Ovary (tissue), 9 donors: ENCODE data around the gene MKRN2. TPM values are rescaled to one million over a fixed set of nuclear protein-coding genes. Genes with fewer than 3 reads are reported as not detected.

ENCODE experiments used
- DNase-seq, 5 donors: peaks; one replicate each; pipeline ENCODE4 v3.0.0-alpha.2; 2019 to 2020
- H3K27ac ChIP-seq, 2 donors: fragments of 200-600 bp; one replicate each; pipeline versions ENCODE4 v1.5.1 to v1.8.0; 2019 to 2022
- H3K27me3 ChIP-seq: fragments of 200-600 bp; one replicate; pipeline ENCODE4 v1.8.0; 2022
- H3K36me3 ChIP-seq: fragments of 200-600 bp; sonication (generic); one replicate; pipeline ENCODE4 v1.5.1; 2019
- H3K4me1 ChIP-seq: one replicate; pipeline ENCODE4 v1.8.1; 2013; ENCODE audit warnings: mild to moderate bottlenecking, moderate library complexity; ENCODE audit not compliant: insufficient read depth
- H3K4me3 ChIP-seq: fragments of 200-600 bp; sonication (generic); one replicate; pipeline ENCODE4 v1.5.1; 2017
- H3K9me3 ChIP-seq, 2 donors: fragments of 200-600 bp in 1 of 2; sonication (generic) in 1 of 2; one replicate each; pipeline versions ENCODE4 v1.5.1 to v1.8.1; 2013 to 2019; ENCODE audit warnings: mild to moderate bottlenecking in 1 of 2, moderate library complexity in 1 of 2
- EP300 ChIP-seq: sonication (generic); formaldehyde crosslinking; IDR thresholded peaks from one replicate; pipeline ENCODE4 v1.6.1; 2017; ENCODE audit warnings: antibody characterized with exemption
- POLR2A ChIP-seq: fragments of 450-650 bp; IDR thresholded peaks from one replicate; pipeline ENCODE4 v1.6.1; 2017; ENCODE audit warnings: antibody characterized with exemption, mild to moderate bottlenecking, moderate library complexity
- WGBS, 3 donors: extraction: QIAGEN DNeasy Blood & Tissue Kit in 1 of 3; methylation state at CpG; one replicate each; pipeline versions ENCODE4 v1.1.5 to v1.1.7; 2013 to 2017; 5-methylcytosine and 5-hydroxymethylcytosine counted together
- intact Hi-C, 4 donors: fragments of 100-400 bp; cut with DNase I; formaldehyde crosslinking; loops; one replicate each; pipeline versions ENCODE4 v1.11.0 to v1.15.1; 2022 to 2023
- polyA plus RNA-seq, 2 donors: library from polyadenylated mRNA; stranded (reverse); fragments of 200-250 nt in 1 of 2; fragments of 350-450 nt in 1 of 2; fragmentation: Illumina TruSeq in 1 of 2; extraction: RNeasy Lipid Tissue Mini Kit (QIAGEN cat#74804) in 1 of 2; gene quantifications; one replicate each; pipeline ENCODE4 v1.2.3, GENCODE V29; 2013 to 2014
- total RNA-seq, 7 donors: library from RNA; depleted of rRNA in 2 of 7; stranded (reverse); fragments of >200 nt in 2 of 7; fragmentation: NEBNext Ultra II Directional in 3 of 7; extraction: Animal tissue kit (Norgen Biotek cat#: 25700) in 3 of 7; gene quantifications; one replicate each; pipeline versions ENCODE4 v1.1.0 to v1.2.4, GENCODE V29; 2016 to 2023
- TF ChIP-seq, protein P1 (sequence below), 3 donors: fragments of 450-650 bp in 2 of 3; fragments of 200-600 bp in 1 of 3; IDR thresholded peaks; one replicate each; pipeline versions ENCODE4 v1.5.1 to v1.8.0; 2016 to 2022; ENCODE audit warnings: antibody characterized with exemption in 3 of 3, mild to moderate bottlenecking in 1 of 3
- donor health status: DM: no; HTN: no; CAD: no; lungs with moderate emphysema.
- donor health status: DM: no; HTN: no; CAD: no.
- donor health status: Bipolar disorder and iron deficiency.
- donor health status: DM: yes; HTN: yes; CAD: no.
- donor health status: DM: no; HTN: no; CAD: no.
- donor health status: DM: yes; HTN: yes; CAD: no.

Gene MKRN2
- total and polyA plus RNA-seq, 9 donors = 23.8 to 42.3 (median 28.8) TPM

DNA sequence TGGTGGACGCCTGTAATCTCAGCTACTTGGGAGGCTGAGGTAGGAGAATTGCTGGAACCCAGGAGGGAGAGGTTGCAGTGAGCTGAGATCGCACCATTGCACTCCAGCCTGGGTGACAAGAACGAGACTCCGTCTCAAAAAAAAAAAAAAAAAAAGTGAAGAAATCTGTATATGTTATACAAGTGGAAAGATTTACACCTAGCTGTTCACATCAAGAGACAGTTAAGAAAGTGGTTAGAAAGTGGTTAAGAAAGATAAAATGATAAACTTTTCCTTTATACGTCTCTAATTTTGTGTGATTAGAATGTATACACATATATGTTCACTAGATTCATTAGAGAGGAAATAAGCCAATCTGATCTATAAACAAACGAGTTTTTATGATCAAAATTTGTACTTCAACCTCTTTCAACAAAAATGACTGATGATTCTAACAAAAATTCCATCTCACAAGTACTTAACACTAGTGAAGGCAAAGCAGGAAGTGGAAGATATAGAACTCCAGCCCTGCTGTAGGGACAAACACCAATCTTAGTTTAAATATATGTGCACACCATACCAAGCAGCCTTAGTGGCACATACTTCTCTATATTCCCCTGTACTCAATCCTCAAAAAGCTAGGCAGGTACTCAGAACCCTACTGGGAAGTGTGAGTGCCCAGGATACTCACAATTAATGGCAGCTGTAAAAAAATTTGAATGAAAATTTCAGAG is 55.8 kb downstream of the MKRN2 start:
- TF ChIP-seq, protein P1, sequence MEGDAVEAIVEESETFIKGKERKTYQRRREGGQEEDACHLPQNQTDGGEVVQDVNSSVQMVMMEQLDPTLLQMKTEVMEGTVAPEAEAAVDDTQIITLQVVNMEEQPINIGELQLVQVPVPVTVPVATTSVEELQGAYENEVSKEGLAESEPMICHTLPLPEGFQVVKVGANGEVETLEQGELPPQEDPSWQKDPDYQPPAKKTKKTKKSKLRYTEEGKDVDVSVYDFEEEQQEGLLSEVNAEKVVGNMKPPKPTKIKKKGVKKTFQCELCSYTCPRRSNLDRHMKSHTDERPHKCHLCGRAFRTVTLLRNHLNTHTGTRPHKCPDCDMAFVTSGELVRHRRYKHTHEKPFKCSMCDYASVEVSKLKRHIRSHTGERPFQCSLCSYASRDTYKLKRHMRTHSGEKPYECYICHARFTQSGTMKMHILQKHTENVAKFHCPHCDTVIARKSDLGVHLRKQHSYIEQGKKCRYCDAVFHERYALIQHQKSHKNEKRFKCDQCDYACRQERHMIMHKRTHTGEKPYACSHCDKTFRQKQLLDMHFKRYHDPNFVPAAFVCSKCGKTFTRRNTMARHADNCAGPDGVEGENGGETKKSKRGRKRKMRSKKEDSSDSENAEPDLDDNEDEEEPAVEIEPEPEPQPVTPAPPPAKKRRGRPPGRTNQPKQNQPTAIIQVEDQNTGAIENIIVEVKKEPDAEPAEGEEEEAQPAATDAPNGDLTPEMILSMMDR (IDR thresholded peaks at IDR 0.05) = no peak
- TF ChIP-seq EP300 = no peak
- no peak for TF ChIP-seq POLR2A
- intact Hi-C loops = no loop called here
- no peaks in the 10 kb centered on the region for H3K36me3 ChIP-seq
- 89 to 94% (median 93%) methylated on average over 6 of the region's 6 CpGs for WGBS, 3 donors
- no peaks in the 10 kb centered on the region for H3K9me3 ChIP-seq
- no peaks in the 10 kb centered on the region for H3K27me3 ChIP-seq
- DNase-seq = no peak
- no peaks in the 10 kb centered on the region for H3K4me1 ChIP-seq
- H3K27ac ChIP-seq = no peak overlapping the region
- H3K4me3 ChIP-seq = no peak overlapping the region

DNA sequence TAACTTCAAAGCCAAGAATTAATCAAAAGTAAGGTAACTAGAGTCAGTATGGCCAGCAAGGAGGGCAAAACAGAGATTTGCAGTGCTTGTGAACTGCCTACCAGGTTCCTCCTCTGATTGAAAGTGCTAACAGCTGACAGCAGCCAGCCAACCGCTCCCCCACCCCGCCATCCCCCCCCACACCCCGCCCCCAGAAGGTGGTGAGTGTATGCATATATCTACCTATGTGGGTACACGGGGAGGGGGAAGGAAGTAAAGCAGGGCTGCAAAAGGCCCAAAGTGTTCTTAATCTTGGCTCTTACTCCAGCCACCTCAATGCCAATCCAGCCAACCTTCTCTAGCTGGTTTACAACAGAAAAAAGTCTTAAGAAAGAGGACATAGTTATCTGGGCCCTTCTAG is 56.4 kb downstream of the MKRN2 start:
- Histone ChIP-seq H3K9me3 (no peaks in the 10 kb centered on the region), H3K36me3 (no peaks in the 10 kb centered on the region), H3K4me3 (no peak overlapping the region), H3K4me1 (no peaks in the 10 kb centered on the region), H3K27ac (no peak overlapping the region), H3K27me3 (no peaks in the 10 kb centered on the region)
- TF ChIP-seq, protein P1 (IDR thresholded peaks at IDR 0.05) = no peak
- TF ChIP-seq EP300 (no peak), POLR2A (no peak)
- DNase-seq = no peak
- intact Hi-C loops = no loop called here
- WGBS, 3 donors = 47 to 62% (median 51%) methylated on average over 4 of the region's 4 CpGs

DNA sequence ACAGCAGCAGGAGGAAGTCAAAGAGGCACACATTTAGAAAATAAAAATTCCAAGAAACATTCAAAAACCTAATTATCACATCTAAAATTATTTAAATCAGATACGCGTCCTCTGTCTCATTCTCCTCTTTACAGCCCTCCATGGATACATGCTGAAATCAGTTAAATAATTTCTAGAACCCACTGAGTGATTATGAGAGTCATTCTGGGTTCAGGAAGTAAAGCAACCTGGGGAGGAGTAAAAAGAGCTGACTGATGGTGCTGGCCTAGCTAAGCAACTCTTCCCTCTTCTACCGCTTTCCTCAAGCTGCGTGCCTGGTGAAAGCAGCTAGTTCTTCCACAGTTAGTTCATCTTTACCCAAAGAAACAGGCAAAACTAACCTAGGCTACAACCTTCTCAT is 58.4 kb downstream of the MKRN2 start:
- Histone ChIP-seq H3K4me1 (no peaks in the 10 kb centered on the region), H3K4me3 (no peak overlapping the region), H3K36me3 (no peaks in the 10 kb centered on the region), H3K9me3 (no peaks in the 10 kb centered on the region), H3K27me3 (no peaks in the 10 kb centered on the region), H3K27ac (no peak overlapping the region)
- TF ChIP-seq POLR2A (no peak), EP300 (no peak)
- TF ChIP-seq, protein P1 (IDR thresholded peaks at IDR 0.05) = no peak
- 96 to 98% (median 97%) methylated on average over 4 of the region's 4 CpGs for WGBS, 3 donors
- DNase-seq = no peak
- intact Hi-C loops = no loop called here

DNA sequence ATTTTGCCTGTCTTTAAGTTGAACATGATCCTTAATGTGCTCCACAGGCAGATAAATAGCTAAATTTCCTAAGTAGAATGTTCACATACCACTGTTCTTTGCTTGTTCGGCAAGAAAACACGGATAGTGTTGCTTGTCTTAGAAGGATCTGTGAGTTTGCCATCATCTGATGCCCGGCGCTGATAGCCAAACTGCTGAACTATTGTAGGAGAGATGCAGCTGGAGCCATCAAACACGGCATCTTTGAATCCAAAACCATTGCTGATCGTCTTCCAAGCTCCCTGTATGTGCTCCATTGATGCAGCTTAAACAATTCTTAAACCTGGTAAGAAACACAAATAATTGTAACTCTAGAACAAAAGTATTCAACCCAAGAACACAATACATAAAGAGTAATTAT is 61.5 kb downstream of the MKRN2 start:
- Histone ChIP-seq H3K36me3 (no peaks in the 10 kb centered on the region), H3K9me3 (no peaks in the 10 kb centered on the region), H3K27ac (no peak overlapping the region), H3K4me3 (no peak overlapping the region), H3K27me3 (no peaks in the 10 kb centered on the region), H3K4me1 (no peaks in the 10 kb centered on the region)
- WGBS, 3 donors = 89 to 92% (median 92%) methylated on average over 6 of the region's 6 CpGs
- DNase-seq = no peak
- intact Hi-C loops = no loop called here
- TF ChIP-seq POLR2A (no peak), EP300 (no peak)
- TF ChIP-seq, protein P1 (IDR thresholded peaks at IDR 0.05) = no peak
